ENCODE measurements around the gene C1QBP.
"Not testable (repeated sequence)": the region's sequence is repeated elsewhere in the genome, so short reads cannot be mapped to it uniquely, and the experiment has no call there.

The C1QBP gene

DNA sequence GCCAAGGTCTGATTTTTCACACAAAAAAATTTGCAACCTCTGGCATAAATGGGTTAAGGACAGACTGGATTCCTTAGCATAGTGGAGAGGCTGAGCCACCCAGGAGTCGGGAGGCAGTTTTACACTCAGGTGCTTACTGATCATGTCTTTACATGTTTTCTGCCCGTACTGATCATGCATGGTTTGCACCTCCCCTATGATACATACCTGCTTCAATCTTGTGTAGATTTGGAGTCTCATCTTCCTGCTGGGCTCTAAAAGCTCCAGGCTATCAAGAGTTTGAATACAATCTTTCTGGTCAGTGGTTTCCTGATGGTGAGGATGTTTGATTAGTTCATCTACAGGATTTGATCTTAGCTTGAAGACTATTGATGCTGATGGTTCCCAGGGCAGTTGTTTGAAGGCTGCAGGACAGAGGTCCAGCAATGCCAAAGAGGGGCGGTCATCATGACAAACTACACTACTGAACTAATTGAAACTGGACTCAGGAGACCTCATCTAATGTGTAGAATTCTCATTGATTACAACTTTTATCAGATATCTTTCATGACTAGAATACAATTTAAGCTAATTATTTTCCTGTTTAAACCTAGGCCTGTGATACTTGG, 6.9 kb downstream of the C1QBP start:
- no peak for DNase-seq (ENCODE audit: low read depth)
- H3K4me3 ChIP-seq (ENCODE audit: low read length), result no peak overlapping the region
- TF ChIP-seq, protein P1, sequence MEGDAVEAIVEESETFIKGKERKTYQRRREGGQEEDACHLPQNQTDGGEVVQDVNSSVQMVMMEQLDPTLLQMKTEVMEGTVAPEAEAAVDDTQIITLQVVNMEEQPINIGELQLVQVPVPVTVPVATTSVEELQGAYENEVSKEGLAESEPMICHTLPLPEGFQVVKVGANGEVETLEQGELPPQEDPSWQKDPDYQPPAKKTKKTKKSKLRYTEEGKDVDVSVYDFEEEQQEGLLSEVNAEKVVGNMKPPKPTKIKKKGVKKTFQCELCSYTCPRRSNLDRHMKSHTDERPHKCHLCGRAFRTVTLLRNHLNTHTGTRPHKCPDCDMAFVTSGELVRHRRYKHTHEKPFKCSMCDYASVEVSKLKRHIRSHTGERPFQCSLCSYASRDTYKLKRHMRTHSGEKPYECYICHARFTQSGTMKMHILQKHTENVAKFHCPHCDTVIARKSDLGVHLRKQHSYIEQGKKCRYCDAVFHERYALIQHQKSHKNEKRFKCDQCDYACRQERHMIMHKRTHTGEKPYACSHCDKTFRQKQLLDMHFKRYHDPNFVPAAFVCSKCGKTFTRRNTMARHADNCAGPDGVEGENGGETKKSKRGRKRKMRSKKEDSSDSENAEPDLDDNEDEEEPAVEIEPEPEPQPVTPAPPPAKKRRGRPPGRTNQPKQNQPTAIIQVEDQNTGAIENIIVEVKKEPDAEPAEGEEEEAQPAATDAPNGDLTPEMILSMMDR (conservative IDR thresholded peaks at IDR 0.05; ENCODE audit: low read length), result no peak

DNA sequence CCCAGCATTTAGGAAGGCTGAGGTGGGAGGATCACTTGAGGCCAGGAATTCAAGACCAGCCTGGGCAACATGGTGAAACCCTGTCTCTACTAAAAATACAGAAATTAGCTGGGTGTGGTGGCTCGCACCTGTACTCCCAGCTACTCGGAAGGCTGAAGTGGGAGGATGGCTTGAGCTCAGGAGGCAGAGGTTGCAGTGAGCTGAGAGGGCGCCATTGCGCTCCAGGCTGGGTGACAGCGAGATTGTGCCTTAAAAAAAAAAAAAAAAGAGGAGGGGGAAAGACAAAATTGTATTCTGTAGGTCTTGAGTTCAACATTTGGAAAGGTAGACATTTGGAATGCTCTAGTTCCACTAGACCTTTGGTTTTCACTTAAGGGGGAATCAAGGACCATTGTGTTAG, 7.7 kb downstream of the C1QBP start:
- not testable (repeated sequence) for DNase-seq (ENCODE audit: low read depth); H3K4me3 ChIP-seq (ENCODE audit: low read length)

DNA sequence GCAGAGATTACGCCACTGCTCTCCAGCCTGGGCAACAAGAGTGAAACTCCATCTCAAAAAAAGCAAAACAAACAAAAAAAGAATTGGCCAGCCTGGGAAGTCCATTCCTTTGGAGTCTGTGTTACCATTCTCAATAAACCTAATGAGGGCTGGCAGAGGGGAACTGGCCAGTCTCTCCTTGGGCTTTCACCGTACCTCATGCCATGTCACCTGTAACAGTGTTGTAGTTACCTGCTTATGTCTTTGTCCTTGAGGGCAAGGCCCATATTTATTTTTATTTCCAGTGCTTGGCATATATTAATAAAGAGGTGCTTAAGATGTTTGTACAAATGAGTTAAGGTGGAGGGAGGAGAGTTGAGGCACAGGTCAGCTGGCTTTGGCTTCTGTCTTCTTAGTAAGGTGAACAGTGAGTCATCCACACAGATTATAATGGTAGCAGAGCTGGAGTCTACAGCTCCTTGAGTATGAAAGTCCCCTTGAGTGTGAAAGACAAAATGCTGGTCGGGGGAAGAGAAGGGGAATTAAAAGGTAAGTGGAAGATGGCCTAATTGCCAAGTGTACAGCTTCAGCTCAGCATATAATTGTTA, 8.4 kb downstream of the C1QBP start:
- TF ChIP-seq, protein P1 (conservative IDR thresholded peaks at IDR 0.05; ENCODE audit: low read length), result no peak
- DNase-seq (ENCODE audit: low read depth), result no peak
- H3K4me3 ChIP-seq (ENCODE audit: low read length), result no peak overlapping the region

DNA sequence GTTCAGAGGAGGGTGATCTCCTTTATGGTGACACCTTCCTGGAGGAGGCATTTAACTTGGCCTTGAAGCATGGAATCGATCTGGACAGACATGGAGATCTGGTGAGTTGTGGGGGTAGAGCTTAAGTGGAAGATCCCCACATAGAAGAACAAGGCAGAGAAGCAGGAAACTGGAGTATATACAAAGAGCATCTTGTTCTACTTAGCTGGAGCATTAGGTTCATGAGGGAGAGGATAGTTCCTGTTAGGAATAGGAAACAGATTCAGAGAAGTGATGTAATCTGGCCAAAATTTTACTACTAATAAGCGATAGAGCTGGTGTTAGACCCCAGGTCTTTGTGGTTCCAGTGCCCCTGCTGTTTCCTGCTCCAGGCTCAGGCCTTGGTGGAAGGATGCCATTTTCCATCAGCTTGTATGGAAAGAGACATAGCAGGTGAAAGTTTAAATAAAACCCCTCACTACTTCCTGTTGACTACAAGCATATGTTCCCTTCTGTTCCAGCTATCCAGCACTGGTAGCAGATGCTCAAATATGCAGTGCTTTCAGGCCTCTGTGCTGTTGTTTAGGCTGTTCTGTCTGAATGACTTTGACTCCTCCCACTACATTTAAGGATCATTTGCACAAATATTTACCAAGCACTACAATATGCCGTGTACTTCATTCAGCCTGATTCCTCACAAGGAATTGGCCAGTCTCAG, 9.6 kb downstream of the C1QBP start:
- TF ChIP-seq, protein P1 (conservative IDR thresholded peaks at IDR 0.05; ENCODE audit: low read length), result no peak
- no peak overlapping the region for H3K4me3 ChIP-seq (ENCODE audit: low read length)
- DNase-seq (ENCODE audit: low read depth), result peak; percentile 20

DNA sequence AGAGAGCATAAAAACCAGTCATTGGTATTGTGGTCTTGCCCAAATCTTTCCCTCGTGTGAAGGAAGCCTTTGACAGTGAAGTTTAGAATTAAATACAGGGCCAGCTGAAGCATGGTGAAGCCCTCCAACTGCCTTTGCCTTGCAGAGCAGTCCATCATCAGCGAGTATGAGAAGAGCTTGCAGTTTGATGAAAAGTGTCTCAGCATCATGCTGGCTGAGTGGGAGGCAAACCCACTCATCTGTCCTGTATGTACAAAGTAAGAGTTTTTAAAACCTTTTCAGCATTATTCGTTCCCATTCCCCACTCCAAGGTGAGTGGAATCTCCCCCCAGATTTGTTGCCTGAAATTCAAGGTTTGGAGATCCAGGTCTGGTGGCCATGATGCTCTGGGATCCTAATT, 13.1 kb downstream of the C1QBP start:
- no peak for DNase-seq (ENCODE audit: low read depth)
- TF ChIP-seq, protein P1 (conservative IDR thresholded peaks at IDR 0.05; ENCODE audit: low read length), result no peak
- no peak overlapping the region for H3K4me3 ChIP-seq (ENCODE audit: low read length)

DNA sequence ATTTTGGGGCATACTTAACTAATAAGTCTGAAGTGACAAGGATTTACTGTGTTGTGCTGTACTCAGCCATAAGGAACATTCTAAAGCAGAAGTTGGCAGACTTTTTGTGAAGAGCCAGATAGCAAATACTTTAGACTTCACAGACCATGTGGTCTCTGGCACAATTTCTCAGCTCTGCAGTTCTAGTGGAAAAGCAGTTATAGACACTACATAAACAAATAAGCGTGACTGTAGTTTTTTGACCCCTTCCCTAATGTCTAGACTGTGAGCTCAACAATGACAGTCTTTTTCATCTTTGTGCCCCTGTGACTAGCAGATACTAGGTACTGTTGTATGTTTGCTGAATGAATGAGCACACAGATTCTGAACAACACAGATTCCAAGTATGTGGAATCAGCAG, 14.0 kb downstream of the C1QBP start:
- H3K4me3 ChIP-seq (ENCODE audit: low read length), result no peak overlapping the region
- TF ChIP-seq, protein P1 (conservative IDR thresholded peaks at IDR 0.05; ENCODE audit: low read length), result no peak
- DNase-seq (ENCODE audit: low read depth), result no peak

DNA sequence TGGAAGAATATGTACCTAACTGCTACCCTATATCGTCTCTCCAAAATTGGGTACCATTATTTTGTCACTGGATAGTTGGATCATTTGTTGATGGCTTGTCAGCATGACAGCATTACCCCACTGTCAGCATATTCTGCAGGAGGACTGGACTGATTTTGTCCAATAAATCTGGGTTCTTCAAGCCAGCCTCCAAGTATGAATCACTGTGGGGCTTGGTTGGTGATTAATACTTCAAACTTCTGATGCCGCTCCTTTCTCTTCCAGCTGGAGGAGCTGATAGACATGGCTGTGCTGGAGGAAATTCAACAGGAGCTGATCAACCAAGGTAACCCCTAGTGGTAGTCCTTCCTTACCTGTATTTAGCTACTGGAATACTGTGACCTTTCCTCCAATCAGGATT, 16.4 kb downstream of the C1QBP start:
- no peak overlapping the region for H3K4me3 ChIP-seq (ENCODE audit: low read length)
- DNase-seq (ENCODE audit: low read depth), result peak; percentile 61
- TF ChIP-seq, protein P1 (conservative IDR thresholded peaks at IDR 0.05; ENCODE audit: low read length), result no peak; the same call in 1 of the 2 replicates
